NCI-H2196 treated with DMSO at 0.1 percent for 48 hours (cell line): ENCODE measurements around the gene SLC6A19.
A peak's percentile ranks its signal among the peaks of the same experiment; 100 is the strongest.
"Not testable (repeated sequence)": the region's sequence is repeated elsewhere in the genome, so short reads cannot be mapped to it uniquely, and the experiment has no call there.

Experiments used
- DNase-seq: peaks from one replicate; lab custom pipeline; 2025; ENCODE audit not compliant: unreplicated experiment; lab: John Stamatoyannopoulos, UW

Gene SLC6A19

DNA sequence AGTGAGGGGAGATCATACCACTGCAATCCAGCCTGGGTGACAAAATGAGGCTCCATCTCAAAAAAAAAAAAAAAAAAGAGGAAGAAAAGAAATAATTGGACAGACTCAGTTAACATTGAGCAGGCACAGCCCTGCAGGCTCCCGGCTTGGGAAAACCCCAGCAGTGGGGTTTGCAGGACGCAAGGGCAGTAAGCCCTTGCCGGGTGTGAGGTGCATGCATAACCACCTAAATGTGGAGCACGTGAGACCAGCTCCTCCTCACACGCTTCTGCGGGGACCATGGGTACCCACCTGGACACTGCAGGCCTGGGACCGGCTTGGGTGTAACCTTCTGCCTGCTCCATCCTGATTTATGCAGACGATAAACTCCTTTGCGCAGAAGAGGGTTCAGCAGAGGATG is 19.0 kb downstream of the SLC6A19 start:
- DNase-seq, result no peak

- no peak for DNase-seq
Measured at GRCh38 chr5:1220831-1221230, 19.4 kb downstream of the SLC6A19 start.

DNA sequence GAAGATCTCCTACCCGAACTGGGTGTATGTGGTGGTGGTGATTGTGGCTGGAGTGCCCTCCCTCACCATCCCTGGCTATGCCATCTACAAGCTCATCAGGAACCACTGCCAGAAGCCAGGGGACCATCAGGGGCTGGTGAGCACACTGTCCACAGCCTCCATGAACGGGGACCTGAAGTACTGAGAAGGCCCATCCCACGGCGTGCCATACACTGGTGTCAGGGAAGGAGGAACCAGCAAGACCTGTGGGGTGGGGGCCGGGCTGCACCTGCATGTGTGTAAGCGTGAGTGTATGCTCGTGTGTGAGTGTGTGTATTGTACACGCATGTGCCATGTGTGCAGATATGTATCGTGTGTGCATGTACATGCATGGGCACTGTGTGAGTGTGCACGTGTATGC is 20.3 kb downstream of the SLC6A19 start:
- DNase-seq, result no peak

DNA sequence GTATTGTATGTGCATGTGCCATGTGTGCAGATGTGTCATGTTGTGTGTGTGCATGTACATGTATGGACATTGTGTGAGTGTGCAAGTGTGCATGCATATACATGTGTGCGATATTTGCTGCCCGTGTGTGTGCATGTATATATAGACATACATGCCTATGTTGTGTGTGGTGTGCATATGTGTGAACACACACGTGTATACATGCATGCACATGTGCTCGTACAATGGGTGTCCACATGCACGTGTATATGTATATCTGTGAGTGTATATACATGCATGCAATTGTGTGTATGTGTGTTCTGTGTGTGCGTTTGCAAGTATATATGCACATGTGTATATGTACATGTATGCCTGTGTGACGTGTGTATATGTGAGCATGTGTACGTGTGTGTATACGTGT is 20.8 kb downstream of the SLC6A19 start:
- DNase-seq, result no peak

- DNase-seq, result no peak
Measured at GRCh38 chr5:1222621-1223277, 21.4 kb downstream of the SLC6A19 start.

- no peak for DNase-seq
Measured at GRCh38 chr5:1223278-1223670, 21.9 kb downstream of the SLC6A19 start.

- no peak for DNase-seq
Measured at GRCh38 chr5:1224631-1225030, 23.2 kb downstream of the SLC6A19 start.

DNA sequence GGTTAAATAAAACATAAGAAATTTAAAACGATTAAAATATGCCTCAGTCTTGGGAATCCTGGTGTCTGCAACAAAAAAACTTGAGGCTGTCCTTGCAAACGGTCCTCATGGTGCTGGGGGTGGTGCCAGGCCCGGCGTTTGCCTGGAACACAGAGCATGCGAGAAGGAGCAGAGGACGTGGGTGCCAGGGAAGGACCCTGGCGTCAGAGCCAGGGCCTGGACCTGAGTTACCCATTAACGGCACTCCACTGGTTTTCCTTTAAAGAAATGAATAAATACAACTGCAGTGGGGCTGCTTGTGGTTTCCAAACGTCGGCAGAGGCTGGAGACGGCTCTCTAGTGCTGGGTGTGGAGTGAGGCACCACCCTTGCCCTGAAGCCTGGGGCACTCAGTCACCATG is 23.7 kb downstream of the SLC6A19 start, which contains the start of gene SLC6A18:
Gene SLC6A18, plus strand, starts transcription at position 301 of the 400 bp plus-strand sequence. Its CDS starts 97 bp downstream, at position 398.
- no peak for DNase-seq

- no peak for DNase-seq
Measured at GRCh38 chr5:1226231-1226630, 24.8 kb downstream of the SLC6A19 start.

- no peak for DNase-seq
Measured at GRCh38 chr5:1226839-1227581, 25.6 kb downstream of the SLC6A19 start.

DNA sequence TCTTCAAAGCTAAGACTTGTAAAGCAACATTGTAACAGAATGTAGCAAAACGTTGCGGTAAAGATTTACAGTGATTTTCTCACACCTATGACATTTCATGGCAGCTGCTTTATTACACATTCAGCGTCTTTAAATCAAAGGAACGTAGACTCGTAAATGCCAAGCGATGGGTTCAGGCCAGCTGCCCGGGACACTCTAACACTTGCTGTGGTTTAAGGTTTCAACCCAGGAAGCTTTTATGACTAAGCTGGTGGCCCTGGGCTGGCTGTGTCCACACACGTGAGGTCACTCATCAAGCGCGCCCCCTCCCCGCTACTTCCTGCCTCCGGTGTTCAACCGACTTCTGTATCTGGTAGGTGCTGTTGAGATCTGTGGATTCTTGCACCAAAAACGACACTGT is 26.3 kb downstream of the SLC6A19 start:
- peak; percentile 83 for DNase-seq

- DNase-seq, result no peak
Measured at GRCh38 chr5:1228120-1228519, 26.7 kb downstream of the SLC6A19 start.

DNA sequence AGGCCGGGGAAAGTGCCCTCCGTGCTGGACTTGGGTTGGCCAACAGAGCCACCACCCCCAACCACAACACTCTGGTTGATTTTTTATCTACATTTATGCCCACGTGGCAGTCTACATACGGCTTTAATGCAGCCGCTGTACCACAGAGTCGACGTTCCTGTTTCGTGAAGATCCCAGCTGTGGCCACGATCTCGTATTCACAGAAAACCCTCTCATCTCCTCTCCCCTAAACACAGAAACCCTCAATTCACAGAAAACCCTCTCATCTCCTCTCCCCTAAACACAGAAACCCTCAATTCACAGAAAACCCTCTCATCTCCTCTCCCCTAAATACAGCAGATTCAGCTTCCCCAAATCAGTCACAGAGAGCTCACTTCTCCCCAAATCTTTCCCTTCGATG is 27.6 kb downstream of the SLC6A19 start:
- not testable (repeated sequence) for DNase-seq

DNA sequence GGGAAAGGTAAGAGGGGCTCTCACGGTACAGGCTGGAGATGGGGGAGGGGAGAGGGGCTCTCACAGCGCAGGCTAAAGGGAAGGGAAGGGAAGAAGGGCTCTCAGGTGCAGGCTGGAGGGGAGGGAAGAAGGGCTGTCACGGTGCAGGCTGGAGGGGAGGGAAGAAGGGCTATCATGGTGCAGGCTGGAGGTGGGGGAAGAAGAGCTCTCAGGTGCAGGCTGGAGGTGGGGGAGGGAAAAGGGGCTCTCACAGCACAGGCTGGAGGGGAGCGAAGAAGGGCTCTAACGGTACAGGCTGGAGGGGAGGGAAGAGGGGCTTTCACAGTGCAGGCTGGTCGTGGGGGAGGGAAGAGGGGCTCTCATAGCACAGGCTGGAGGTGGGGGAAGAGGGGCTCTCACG is 28.4 kb downstream of the SLC6A19 start:
- no peak for DNase-seq

DNA sequence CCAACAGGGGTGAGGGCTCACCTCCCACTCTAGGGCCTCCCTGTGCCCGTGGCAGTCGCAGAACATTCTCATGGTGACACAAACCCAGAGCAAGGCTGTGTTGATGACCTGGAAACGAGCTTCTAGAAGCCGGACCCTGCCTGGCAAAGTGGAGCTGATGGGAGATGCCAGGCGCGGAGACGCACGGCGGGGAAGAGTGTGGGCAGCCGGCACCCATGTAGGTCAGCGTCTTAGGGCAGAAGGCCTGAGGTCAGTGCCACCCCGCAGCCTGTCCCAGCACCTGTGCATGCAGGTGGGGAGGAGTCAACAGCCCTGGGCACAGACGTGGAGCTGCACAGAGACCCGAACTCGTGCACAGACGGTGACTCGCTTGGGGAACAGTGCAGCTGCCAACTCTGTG is 29.2 kb downstream of the SLC6A19 start:
- DNase-seq, result no peak

GRCh38 chr5:1231354-1231905 is 30.0 kb downstream of the SLC6A19 start:
- no peak for DNase-seq

- no peak for DNase-seq
Measured at GRCh38 chr5:1232780-1233179, 31.4 kb downstream of the SLC6A19 start.

DNA sequence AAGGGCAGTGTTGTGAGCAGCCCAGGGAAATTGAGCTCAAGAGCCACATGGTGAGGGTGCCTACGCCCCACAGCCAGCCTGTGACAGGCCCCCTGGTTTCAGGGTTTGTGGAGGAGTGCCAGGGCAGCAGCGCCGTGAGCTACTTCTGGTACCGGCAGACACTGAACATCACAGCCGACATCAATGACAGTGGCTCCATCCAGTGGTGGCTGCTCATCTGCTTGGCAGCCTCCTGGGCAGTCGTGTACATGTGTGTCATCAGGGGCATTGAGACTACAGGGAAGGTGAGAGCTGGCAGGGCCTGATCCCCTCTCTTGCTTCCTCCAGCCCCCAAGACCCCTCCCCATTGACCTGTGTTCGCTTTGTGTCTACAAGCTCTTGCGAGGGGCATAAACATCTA is 34.0 kb downstream of the SLC6A19 start:
- no peak for DNase-seq

- no peak for DNase-seq
Measured at GRCh38 chr5:1235838-1236237, 34.4 kb downstream of the SLC6A19 start.

DNA sequence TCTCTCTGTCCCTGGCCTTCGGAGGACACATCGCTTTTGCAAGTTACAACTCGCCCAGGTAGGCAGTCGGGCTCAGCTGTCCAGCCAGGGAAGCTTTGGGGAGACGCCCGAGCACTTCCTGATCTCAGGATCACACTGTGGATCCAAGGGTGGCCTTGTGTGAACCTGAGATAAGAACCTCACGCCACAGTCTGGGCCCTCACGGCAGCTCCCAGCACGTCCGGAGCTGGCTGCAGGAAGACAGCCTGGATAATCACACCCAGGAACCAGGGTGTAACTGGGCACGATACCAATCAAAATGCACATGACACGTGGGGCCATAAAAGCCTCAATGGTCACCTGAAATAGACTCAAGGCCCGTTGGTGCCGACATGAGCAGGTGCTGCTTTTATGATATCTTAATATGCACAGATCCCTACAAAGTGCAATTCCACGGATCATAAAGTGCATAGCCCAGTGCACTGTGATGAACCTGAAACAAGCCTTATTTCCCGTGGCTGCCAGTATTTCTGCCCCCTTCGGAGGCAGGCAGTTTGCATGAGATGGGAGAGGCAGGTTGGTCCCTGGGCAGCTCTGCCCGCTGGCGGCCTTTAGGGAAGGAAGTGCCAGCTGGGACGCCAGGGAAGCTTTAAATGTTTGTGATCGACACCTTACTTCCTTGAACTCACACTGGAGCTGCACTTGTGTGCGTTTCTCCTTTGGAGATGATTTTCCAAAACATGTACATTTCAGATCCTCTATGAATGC is 38.3 kb downstream of the SLC6A19 start:
- peak; percentile 60 for DNase-seq

DNA sequence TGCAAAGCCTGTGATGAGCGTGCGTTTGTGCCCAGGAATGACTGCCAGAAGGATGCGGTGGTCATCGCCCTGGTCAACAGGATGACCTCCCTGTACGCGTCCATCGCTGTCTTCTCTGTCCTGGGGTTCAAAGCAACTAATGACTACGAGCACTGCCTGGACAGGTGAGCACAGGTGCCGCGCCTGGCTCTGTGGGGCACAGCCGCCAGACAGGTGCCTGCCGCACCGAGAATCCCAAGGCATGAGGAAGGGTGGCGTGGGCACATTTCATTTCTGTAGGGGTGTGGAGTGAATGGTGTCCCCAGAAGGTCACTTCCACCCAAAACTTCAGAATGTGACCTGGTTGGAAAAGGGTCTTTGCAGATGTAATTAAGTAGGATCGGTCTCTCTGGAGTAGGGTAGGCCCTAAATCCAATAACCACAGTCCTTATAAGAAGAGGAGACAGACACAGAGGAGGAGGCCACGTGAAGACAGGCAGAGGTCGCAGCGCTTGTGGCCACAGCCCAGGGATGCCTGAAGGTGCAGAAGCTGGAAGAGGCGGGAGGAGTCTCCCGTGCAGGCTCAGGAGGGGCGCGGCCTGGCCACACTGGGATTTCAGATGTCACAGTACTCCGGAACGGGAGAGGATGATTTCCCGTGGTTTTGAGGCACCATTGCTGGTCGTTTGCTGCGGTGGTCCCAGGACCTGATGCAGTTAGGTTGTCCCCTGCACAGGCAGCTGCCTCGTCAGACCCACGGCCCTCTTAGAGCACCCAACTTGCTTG is 39.3 kb downstream of the SLC6A19 start:
- DNase-seq, result no peak
